Measurements from ENCODE around the gene PHLPP1. TPM values are rescaled to one million over a fixed set of nuclear protein-coding genes. Genes with fewer than 3 reads are reported as not detected.

Gene PHLPP1
- total RNA-seq, 1 experiment from 2014 or later = 39.9 TPM

GRCh38 chr18:62875323-62875722 lies 160.0 kb downstream of the PHLPP1 start:
- Histone ChIP-seq H4K5ac (ENCODE audit: insufficient read length, low read depth, low read length) (no peak overlapping the region), H3T11ph (ENCODE audit: low read length) (no peak overlapping the region), H3K9me3 (ENCODE audit: control insufficient read depth, low read depth, low read length) (no peaks in the 10 kb centered on the region), H3K23ac (ENCODE audit: insufficient read length, low read depth, low read length) (no peak overlapping the region), H3K4ac (ENCODE audit: low read depth, low read length) (no peak overlapping the region), H2BK12ac (ENCODE audit: insufficient read length, low read depth, low read length) (no peak overlapping the region), H3K23me2 (ENCODE audit: insufficient read length, low read depth, low read length, poor library complexity, severe bottlenecking) (no peaks in the 10 kb centered on the region), H2BK15ac (ENCODE audit: low read depth, low read length) (no peak overlapping the region; the same call in 1 of the 2 replicates), H3K4me1 (ENCODE audit: insufficient read depth, low read length) (peaks cover 15% of the 10 kb centered on the region; the same call in 1 of the 2 replicates), H2BK20ac (ENCODE audit: low read depth, low read length, poor library complexity, severe bottlenecking) (no peak overlapping the region), H3K4me2 (ENCODE audit: insufficient read depth, insufficient read length, low read length) (no peak overlapping the region), H3K79me1 (ENCODE audit: insufficient read depth, low read depth, low read length, poor library complexity, severe bottlenecking) (peaks cover 3% of the 10 kb centered on the region), H4K91ac (ENCODE audit: insufficient read length, low read depth, low read length) (no peak overlapping the region), H3K27me3 (ENCODE audit: insufficient read depth, low read length) (no peaks in the 10 kb centered on the region), H3K27ac (ENCODE audit: insufficient read length, low read depth, low read length) (peak overlapping the region; percentile 61), H3K9ac (ENCODE audit: extremely low read depth, insufficient read length, low read length) (no peak overlapping the region), H3K14ac (ENCODE audit: insufficient read depth, low read length) (no peak overlapping the region), H3K56ac (ENCODE audit: insufficient read length, low read depth, low read length) (no peak overlapping the region), H3K79me2 (ENCODE audit: insufficient read depth, low read length) (peaks cover 5% of the 10 kb centered on the region; the same call in 1 of the 2 replicates), H4K20me1 (ENCODE audit: control insufficient read depth, insufficient read depth, insufficient read length) (no peaks in the 10 kb centered on the region), H2BK5ac (ENCODE audit: insufficient read length, low read length) (no peak overlapping the region), H2AFZ (ENCODE audit: low read length) (no peak overlapping the region), H4K8ac (replicated peaks; ENCODE audit: insufficient read length, low read depth, low read length) (no peak overlapping the region), H2AK5ac (ENCODE audit: insufficient read length, low read length) (no peak overlapping the region), H3K18ac (ENCODE audit: insufficient read length, low read depth, low read length) (no peak overlapping the region), H2BK120ac (ENCODE audit: low read depth, low read length, poor library complexity, severe bottlenecking) (no peak overlapping the region)
- Mint-ChIP-seq H3K27ac (peak overlapping the region in 2 of 3 experiments; percentile 68 to 92; a peak in 5 of 7 replicates), H3K27me3 (ENCODE audit: low read depth) (no peaks in the 10 kb centered on the region), H3K4me1 (peaks cover 53 to 59% of the 10 kb centered on the region in 2 experiments), H3K4me3 (no peak overlapping the region; a peak in 1 of 5 replicates), H3K9me3 (no peaks in the 10 kb centered on the region; a peak in 1 of 5 replicates), H3K36me3 (ENCODE audit: insufficient read depth in 1 of 3, low read depth in 3 of 3) (peaks cover 4 to 11% (median 6%) of the 10 kb centered on the region in 3 experiments; a peak in 6 of 7 replicates)
- DNase-seq = no peak
- no CpG with 5 or more reads among the region's 3 CpGs for WGBS (ENCODE audit: extremely low coverage, insufficient read length, low lambda C conversion rate)
- no peak for TF ChIP-seq CTCF (conservative IDR thresholded peaks at IDR 0.05)

Data from H9 (cell line).